Activated CD8-positive, alpha-beta memory T cell treated with anti-CD3 and anti-CD28 coated beads, Interleukin-2, amount 50 U/mL, for 1 hour (primary cell): Measurements from ENCODE around the gene JMJD4.
A peak's percentile ranks its signal among the peaks of the same experiment; 100 is the strongest.
"Not testable (repeated sequence)": the region's sequence is repeated elsewhere in the genome, so short reads cannot be mapped to it uniquely, and the experiment has no call there.

Experiments
- DNase-seq: peaks from one replicate; pipeline ENCODE4 v3.0.0-alpha.2; 2020; ENCODE audit errors: extremely low read depth

The JMJD4 gene

DNA sequence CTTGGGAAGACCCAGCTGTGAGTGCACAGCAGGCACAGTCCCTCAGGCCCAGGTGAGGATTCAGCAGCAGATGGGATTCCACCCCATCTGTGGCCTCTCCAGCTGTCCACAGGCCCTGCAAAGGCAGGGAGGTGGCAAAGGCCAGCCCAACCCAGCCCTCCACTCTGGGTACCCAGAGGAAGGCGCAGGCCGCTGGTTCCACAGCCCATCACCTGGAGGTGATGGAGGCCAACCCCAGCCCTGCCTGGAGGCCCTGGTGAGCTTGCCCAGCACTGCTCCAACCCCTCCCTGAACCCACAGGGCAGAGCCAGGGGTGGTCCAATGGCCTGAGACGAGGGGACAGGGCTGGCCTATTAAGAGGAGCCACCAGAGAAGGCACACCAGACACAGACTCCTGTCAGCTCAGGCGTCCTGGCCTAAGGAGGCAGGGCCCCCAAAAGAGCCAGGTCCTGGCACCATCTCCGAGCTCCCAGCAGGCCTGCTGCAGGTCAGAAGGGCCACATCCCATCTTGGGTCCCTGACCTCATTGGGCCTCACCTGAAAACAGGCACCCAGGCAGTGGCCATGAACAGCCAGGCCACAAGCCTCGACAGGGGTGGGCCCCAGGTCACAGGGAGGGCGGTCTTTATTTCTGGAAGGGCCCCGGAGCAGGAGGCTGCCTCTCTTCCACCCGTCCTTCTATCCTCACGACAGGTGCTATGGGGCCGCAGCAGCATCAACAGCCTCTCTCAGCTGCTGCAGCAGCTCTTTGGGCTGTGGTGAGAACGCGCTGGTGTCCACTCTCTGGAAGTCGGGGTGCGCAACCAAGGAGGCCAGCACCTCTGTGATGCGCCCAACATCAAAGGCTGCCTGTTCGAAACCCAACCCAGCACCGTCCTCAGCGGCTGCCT, 3.2 kb downstream of the JMJD4 start:
- no peak for DNase-seq

DNA sequence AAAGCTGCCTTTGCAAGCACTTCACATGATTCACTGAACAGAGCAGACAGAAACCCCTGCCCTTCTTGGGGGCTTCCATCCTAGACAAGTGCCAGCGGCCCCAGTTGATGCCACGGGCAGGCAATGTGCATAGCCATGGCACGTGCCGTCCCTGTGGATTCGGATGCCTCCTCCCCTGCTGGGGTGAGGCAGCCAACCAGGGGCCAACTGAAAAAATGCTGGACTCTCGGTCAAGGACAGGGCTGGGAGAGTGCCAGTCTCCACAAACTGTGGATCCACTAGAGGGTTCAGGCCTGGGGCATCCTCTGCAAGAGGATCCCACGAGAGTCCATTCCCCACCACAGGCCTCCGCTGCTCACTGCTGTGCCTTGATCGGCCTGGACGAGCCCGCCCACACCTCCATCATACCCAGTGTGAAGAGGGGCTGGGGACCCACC, 3.8 kb downstream of the JMJD4 start:
- no peak for DNase-seq

DNA sequence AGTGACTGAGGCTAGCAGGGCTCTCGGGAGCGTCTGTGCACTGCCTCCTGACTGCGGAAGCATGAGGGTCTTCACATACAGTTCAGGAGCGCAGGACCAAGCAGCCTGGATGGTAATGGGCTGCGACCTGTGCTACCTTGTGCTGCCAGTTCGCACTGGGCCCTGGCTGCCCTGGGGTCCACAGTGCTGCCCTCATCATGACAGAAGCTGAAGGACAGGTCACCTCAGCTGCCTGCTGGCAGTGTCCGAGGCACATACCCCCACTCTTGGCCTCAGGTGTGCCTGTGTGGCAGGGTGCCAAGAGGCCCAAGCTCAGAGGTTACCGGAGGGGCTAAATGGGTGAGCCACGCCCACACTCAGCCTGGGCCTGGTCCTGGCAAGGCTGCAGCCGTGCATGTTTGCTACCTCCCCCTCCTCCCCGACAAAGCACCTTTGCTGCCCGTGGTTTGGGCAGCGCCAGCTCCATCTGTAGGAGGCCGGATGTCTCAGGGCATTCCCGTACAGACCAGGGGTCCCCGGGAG, 4.4 kb downstream of the JMJD4 start:
- no peak for DNase-seq

DNA sequence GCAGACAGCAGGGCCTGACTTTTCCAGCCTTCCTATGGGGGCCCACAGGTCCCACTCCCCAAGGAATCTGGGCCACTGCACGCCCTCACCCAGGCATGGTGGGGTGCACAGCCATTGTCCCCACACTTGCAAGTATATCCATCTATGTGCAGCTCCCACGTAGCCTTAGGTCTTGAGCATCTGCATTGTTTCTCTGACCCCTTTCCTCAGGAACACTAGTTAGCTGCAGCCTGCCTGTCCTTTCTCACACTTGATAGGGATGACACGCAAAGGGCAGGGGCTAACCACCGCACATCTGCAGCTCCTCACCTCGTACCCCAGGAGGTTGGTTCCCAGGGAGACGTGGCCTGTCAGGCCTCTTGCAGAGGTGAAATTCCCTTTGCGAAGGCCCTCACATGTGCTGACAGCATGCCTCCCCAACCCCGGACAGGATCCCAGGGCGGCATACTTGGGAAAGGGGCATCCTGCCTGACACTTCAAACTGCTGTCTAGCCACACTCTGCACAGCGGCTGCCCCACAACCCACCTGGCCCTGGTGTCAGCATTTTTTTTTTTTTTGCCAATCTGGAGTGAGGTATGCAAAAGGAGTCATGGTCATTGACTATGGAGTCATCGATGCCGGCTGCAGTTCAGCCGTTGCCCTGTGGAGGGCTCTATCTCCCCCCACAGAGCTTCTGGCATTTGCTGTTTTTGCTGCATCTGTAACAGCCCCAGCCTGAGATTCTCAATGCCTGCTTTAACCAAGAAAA, 5.0 kb downstream of the JMJD4 start:
- DNase-seq: no peak

DNA sequence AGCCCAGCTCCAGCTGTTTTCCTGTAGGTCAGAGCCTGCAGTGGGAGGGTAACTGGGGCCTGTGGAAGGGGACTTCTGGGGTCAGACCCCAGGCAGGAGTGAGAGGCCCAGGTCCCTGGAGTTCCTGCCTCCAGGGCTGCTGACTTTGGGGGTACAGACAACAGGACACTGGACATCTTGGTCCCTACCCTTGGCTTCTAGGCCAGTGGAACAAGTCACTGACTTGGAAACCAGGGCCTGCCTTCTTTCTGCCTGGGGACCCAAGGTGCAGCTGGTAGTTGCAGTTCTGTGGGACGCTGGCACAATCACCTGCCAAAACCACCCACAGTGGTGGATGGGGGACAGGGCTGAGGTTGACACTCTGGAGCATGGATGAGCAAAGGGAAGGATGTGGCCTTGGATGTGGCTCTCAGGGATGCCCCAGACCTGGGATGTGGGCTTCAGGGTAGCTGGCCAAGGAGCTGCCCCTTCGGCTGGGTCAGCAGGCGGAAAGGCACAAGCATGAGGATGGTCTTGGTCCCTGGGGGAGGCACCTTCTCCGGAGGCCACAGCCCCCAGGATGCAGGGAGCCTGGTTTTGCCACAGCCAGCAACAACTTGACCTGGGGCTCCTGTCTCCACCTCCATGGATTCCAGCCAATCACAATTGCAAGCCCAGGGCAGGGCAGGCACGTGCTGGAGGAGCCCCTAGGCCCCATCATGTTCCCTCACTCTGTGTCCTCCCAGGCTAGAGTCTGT, 5.8 kb downstream of the JMJD4 start:
- DNase-seq: no peak

DNA sequence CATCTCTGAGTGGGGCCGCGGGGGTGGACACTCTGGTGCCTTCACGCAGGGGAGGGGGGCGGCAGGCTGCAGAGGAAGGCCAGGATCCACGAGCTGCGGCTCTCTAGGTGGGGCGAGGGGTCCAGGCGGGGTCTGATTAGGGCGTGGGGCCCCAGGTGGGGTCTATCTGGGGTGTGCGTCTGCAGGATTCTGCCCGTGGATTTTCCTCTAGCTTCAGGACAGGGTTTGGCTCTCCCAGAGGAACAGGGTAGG, 6.3 kb downstream of the JMJD4 start:
- DNase-seq: no peak

DNA sequence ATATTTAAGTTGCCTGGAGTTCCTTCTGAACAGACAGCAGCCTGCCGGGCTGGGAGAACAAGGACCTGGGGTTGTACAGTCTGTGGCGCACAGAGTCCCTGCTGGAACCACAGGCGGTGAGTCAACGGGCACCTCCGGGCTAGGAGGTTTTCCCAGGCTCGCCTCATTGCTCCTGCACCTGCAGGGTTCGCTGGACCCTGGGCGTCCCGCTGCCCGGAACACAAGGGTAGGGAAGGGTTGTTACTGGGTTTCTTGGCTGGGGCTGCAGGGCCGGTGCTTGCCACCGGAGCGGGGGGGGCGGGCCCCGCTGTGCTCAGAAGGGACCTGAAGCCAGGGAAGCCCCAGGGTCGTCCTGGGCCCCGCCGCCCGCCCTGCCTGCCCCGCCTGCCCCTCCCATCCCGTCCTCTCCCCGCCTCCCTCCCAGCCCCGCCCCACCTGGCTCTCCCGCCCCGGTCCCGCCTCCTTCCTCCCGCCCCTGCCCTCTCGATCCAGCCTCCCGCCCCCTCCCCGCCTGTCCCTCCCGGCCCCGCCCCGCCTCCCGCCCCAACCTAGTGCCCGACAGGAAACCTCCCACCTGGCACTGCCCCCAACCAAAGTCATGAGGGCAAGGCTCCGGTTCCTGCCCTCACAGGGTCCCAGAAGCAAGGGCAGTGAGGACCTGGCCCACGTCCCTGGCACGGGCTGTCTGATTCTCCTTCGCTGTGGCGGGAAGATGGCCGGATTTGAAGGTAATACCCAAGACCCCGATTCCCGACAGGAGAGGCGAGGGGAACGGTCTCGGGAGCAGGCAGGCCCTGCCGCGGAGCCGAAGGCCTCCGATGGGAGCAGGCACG, 6.8 kb downstream of the JMJD4 start:
- DNase-seq: peak; percentile 41

DNA sequence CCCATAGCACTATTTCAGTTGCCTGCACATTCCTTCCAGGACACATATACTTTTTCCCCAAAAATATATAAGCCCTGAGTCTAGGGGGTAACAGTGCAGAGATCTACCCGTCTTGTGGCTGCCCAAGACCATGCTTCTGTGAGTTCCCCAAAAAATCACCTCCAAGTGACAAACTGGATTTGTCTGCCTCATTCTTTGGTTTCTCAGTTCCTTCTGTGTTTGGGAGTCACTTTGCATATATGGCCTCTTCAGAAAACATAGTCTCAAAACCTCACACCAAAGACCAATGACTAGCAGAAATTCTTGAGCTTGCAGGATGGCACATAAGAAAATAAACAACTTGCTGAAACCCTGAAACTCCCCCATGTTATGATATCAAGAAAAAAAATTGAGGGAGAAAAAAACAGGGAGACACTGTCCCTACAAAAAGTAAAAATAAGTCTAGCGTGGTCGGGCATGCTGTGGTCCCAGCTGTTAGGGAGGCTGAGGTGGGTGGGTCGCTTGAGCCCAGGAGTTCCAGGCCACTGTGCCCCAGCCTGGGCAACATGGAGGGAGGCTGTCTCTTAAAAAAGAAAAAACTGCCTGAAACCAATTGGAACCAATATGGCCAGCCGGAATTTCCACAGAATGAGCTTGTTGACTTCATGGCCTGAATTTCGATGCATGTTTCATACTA, 8.0 kb downstream of the JMJD4 start:
- DNase-seq: no peak

DNA sequence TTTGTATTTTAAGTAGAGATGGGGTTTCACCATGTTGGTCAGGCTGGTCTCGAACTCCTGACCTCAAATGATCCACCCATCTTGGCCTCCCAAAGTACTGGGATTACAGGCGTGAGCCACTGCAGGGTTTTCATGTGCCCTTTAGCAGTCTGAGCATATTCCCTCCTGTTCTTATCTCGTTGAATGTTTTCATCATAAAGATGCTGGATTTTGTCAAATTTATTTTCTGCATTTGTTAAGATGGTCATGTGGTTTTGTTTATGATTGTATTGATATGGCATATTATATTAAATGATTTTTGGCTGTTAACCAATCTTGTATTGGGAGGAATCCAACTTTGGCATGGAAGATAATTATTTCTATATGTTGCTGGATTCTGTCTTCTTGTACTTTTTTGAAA, 8.8 kb downstream of the JMJD4 start:
- DNase-seq: no peak

DNA sequence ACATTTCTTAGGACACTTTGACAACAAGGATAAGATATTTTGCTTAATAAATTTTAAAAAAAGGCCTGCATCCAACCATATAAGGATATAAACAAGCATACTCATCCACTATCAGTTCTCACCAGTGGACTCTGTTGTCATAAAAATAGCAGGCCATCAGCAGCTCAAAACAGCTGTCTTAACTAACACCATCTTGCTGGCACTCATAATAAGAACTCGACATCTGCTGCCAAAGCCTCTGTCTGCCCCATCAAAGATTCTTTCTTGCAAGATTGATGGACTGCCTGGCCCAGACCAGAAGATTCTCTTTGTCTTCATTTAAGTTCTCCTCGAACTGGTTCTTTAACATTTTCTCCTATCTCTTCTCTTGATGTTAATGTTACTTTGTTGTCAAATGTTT, 10.1 kb downstream of the JMJD4 start:
- no peak for DNase-seq

DNA sequence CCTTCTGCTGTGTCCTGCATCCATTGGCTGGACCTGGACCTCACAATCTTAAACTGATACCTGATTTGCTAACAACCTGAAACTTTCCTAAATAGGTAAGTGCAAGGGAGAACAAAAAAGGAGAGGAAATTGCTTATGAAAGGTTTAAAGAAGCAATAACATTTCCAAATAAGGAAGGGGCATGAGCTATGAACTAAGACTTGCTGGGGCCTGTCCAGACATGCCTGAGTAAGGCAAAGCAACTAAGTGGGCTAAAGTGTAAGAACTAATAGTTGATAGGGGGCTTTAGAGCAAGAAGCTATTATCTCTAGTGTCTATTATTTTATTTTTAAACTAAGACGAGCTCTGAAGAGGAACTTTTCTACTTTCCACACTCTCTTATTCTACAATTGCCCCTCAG, 11.6 kb downstream of the JMJD4 start:
- no peak for DNase-seq

DNA sequence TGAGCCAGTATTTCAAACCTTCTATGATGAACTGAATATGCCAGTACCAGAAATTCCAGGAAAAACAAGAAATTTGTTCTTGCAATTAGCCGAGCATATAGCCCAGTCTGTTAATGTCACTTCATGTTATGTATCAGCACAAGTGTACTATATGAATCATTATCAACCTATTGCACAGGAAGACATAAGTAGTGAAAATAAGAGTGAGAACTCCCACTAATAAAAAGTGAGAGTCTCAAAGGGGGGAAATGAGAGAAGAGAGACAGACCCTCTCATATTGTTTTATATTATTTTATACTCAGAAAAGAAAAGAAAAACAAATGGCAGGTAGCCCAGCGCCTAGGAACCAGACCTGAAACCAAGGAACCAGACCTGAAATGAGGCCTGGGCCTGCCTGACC, 16.2 kb downstream of the JMJD4 start:
- no peak for DNase-seq

DNA sequence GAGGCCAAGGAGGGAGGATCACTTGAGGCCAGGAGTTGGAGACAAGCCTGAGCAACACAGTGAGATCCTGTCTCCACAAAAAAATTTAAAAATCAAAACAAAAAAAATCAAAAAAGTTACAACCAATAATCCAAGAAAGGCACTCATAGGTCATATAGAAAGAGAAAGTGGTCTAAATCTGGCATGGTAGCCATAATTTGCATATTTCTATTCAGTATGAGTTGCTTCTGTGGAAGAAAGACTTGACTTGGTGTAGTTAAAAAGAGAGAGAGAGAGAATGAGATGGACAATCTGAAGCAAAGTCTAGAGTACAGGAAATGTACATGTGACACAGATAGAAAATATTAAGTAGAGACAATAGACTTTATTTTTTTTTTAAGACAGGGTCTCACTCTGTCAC, 22.5 kb downstream of the JMJD4 start:
- DNase-seq: no peak

DNA sequence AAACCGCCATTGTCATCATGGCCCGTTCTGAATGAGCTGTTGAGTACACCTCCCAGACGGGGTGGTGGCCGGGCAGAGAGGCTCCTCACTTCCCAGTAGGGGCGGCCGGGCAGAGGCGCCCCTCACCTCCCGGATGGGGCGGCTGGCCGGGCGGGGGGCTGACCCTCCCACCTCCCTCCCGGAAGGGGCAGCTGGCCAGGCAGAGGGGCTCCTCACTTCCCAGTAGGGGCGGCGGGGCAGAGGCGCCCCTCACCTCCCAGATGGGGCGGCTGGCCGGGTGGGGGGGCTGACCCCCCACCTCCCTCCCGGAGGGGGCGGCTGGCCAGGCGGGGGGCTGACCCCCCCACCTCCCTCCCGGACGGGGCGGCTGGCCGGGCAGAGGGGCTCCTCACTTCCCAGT, 24.6 kb downstream of the JMJD4 start:
- not testable (repeated sequence) for DNase-seq

DNA sequence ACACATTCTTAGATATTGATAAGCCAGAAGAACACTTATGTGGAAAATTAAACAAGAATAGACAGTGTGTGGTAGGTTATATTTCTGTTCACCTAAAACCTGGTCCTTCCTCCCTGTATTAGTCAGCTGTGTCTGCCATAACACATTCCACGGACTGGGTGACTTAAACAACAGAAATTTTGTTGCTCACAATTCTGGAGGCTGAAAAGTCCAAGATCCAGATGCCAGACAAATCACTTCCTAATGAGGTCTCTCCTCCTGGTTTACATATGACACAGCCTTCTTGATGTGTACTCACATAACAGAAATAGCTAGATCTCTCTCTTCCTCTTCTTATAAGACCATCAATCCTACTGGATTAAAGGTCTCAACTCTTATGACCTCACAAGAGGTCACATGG, 25.7 kb downstream of the JMJD4 start:
- no peak for DNase-seq

DNA sequence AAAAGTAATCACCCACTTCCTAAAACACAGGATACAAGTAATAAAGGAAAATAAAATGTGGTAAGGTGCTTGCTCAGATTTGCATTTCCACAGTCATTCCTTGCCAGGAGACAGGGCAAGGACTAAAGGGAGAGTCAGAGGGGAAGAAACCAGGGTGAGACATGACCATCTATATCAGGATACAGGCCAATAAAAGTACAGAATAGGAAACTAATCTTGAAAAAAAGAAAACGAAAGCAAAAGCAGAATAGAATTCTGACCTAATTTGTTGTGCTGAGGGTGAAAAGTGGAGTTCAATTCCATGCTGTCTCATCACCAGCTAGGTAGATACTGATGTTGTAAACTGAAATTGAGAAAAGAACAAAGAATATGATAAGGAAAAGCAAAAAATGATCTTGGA, 27.3 kb downstream of the JMJD4 start:
- DNase-seq: no peak

DNA sequence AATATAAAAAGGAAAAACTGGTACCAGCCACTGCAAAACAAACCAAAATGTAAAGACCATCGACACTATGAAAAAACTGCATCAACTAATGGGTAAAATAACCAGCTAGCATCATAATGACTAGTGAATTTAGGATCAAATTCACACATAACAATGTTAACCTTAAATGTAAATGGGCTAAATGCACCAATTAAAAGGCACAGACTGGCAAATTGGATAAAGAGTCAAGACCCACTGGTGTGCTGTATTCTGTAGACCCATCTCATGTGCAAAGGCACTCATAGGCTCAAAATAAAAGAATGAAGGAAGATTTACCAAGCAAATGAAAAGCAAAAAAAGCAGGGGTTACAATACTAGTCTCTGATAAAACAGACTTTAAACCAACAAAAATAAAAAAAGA, 33.5 kb downstream of the JMJD4 start:
- not testable (repeated sequence) for DNase-seq

DNA sequence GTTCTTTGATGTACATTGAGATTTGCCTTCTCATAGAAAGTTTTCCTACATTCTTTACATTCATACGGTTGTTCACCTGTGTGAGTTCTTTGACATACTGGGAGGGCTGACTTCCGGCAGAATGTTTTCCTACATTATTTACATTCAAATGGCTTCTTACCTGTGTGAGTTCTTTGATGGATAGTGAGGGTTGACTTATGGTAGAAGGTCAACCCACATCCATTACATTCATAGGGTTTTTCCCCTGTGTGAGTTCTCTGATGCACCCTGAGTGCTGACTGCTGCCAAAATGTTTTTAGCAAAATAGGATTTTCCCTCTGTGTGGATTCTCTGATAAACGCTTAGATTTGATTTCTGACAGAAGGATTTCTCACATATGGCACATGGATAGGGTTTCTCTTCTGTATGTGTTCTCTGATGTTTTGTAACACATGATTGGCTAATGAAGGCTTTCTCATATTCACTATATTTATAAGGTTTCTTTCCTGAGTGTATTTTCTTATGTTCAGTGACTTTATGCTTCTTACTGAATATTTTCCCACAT, 37.7 kb downstream of the JMJD4 start:
- DNase-seq: no peak

DNA sequence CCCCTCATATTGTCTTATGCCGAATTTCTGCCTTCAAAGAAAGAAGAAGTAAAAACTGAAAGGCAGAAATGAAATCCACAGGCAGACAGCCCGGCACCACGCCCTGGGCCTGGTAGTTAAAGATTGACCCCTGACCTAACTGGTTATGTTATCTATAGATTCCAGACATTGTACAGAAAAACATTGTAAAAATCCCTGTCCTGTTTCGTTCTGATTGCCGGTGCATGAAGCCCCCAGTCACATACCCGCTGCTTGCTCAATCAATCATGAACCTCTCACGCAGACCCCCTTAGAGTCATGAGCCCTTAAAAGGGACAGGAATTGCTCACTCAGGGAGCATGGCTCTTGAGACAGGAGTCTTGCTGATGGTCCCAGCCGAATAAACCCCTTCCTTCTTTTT, 49.3 kb downstream of the JMJD4 start:
- DNase-seq: no peak
